HG03558 (cell line): Measurements from ENCODE around the gene ERICH6.

Source experiments
- ATAC-seq: cut with Tn5 transposase; IDR thresholded peaks from one replicate; pipeline ENCODE4 v1.9.1; 2021; ENCODE audit warnings: moderate number of reproducible peaks; ENCODE audit not compliant: unreplicated experiment; ENCODE audit errors: extremely low read depth

The ERICH6 gene

DNA sequence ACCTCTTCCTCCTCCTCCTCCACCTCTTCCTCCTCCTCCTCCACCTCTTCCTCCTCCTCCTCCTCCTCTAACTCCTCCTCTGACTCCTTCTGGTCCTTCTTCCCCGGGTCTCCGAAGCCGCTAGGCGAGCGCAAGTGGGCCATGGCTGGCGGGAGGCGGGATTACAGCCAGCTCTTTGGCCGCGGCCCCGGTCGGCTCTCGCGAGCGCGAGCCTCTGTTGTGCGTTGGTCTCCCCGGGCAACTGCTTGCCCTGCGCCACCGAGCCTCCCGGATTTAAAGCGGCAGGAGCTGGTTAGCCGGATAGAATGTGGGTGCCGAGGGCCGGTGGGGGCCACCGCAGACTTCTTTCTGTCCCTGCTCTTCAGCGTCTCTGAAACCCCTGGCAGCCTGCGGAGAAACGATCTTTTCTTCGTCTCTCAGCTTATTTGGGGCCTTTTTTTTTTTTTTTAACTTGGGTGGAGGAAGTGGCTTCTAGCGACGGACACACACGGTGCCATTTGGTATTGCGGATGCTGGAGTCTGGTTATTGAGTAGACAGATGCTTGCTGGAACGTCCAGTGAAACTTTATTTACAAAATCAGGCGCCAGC, at the start of gene ERICH6:
Gene ERICH6, minus strand, starts transcription at position 165 of the 589 bp plus-strand sequence. Its CDS starts 22 bp downstream, at position 143.
- peak; percentile 97 for ATAC-seq

GRCh38 chr3:150751781-150752263, 48.1 kb upstream of the ERICH6 start:
- ATAC-seq, result no peak

DNA sequence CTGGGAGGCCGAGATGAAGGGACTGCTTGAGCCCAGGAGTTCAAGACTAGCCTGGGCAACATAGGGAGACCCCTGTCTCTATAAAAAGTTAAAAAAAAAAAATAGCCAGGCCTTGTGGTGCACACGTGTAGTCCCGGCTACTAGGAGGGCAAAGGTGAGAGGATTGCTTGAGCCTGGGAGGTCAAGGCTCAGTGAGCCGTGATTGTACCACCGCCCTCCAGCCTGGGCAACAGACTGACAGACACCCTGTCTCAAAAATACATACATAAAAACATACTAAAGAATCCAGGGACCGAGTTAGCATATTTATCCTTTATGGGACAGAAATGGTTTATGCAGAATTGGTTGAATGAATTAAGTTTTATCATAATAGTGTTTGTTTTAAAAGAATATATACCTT, 45.5 kb upstream of the ERICH6 start:
- ATAC-seq, result no peak

GRCh38 chr3:150748684-150749047, 44.9 kb upstream of the ERICH6 start:
- ATAC-seq, result no peak

- no peak for ATAC-seq
These were observed 44.4 kb upstream of the ERICH6 start for GRCh38 chr3:150747886-150748683.

GRCh38 chr3:150746791-150747590, 43.3 kb upstream of the ERICH6 start:
- no peak for ATAC-seq

DNA sequence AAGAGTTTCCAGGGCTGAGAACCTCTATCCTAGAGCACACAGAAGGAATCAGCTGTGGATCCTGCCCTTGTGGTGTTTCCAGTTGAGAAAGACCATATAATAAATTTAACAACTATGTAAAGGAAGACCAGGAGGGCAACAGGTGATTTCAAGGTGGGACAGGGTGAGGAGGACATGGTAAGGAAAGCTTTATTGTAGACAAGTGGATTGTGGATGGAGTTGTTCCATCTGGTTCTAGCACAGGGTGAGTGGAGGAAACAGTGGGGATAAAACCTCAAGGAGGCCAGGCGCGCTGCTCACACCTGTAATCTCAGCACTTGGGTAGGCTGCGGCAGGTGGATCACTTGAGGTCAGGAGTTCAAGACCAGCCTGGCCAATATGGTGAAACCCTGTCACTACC, 42.1 kb upstream of the ERICH6 start:
- no peak for ATAC-seq

- no peak for ATAC-seq
These were observed 41.1 kb upstream of the ERICH6 start for GRCh38 chr3:150744919-150745211.

DNA sequence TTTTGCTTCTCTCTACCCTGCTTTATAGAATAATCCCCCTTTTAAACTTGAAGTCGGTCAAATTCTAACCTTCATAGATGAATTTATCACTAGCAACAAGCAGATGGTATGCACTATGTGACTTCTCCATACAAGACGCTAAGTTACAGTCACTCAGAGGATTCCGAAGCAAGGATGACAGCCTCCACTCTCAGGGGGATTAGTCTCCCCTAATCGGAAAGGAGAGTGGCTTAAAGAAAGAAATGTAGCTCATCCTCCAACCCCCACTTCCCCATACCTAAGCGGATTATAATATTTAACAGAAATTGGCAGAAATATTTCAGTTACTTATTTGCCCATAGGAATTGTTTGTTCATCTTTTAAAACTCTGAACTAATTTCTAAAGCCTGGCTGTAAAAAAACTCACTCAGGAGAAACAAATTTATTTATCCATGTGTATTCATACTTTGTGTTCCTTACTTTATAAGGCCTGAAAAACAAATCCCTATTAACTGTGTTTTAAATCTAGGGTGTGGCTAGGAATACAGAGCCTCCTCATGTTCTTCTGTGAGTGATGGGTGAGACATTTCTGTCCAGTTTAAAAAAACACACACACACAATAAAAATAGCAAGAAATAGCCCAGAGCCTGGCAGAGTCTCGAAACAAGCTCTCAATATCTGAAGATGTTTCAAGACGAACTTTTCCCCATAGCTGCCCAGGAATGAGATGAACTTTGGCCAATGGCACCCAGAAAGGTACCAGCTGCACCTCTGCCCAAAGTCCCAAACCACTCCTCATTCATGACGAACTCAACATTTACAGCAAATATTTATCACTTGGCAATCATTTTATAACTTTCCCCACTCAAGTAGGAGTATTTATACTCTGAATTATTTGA, 40.6 kb upstream of the ERICH6 start:
- no peak for ATAC-seq

DNA sequence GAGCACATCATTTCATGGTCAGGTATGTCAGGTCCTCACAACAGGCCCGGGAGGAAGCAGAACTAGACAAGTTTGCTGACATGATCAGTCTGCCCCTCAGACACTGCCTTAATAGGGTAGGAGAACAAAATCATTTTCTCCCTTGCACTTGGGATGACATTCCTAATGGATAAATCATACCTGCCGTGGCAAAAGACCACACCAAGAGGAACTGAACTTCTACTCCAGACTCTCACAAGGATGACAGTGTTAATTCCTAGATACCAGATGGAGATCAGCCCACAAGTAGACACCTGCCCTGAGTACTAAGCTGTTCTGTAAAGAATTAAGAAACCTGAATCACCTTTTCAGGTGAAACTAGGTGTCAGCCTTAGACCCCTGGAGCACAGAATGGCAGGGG, 39.8 kb upstream of the ERICH6 start:
- no peak for ATAC-seq

DNA sequence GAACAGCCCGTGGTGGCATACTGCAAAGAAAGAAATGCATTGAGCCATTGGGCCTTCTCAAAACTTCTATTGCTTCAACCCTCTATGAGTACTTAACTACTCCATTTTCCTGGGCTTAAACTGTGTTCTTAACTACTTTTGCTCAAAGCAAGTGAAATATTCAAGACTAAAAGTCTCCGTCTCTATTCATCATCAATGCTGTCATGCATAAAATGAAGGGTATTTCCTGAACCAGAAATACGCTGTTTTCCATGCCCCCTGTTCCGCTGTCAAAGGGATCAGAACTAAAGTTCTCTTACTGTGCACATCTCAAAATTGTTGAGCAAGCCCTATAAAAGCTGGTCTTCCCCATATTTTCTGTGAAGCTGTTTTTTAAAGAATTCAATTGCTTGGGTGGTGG, 39.0 kb upstream of the ERICH6 start:
- ATAC-seq, result no peak

GRCh38 chr3:150742141-150742523, 38.4 kb upstream of the ERICH6 start:
- no peak for ATAC-seq

GRCh38 chr3:150741497-150742140, 37.9 kb upstream of the ERICH6 start:
- no peak for ATAC-seq

DNA sequence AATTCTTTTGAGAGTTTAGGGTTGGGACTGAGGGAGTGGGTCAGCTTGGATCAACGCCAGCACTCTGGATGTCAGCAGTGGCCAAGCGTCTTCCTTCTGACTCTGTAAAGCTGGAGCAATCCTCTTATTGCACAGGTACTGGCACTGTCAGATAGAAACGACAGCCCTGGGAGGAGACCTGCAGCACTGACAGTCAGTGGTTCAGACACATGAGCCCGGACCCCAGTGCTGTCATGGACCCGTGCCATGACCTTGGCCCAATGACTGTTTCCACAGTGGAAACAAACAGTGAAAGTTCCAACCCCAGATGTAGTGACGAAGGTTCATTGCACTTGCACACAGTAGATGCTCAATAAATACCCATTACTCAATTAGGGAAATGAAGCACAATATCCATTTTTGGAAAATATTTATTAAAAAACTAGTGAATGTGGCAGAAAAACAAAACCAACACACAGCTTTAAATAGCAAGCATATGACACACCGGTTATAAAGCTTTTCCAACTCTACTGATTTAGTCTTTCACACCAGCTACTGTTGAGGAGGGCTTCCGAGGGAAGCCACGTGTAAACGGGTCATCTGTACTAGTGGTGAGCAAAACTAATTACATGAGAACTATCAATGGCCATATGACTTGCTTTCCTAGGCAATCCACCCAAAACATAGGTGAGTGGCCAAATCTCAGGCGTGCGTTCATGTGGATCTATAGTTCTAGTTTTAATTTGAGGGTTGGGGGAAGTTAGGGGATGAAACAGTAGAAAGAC, 37.2 kb upstream of the ERICH6 start:
- ATAC-seq, result no peak

GRCh38 chr3:150739877-150740645, 36.3 kb upstream of the ERICH6 start:
- ATAC-seq, result peak; percentile 4

GRCh38 chr3:150739200-150739863, 35.6 kb upstream of the ERICH6 start:
- ATAC-seq, result peak; percentile 21

- ATAC-seq, result no peak
These were observed 35.0 kb upstream of the ERICH6 start for GRCh38 chr3:150738688-150739087.
